Common myeloid progenitor, CD34-positive (primary cell): Measurements from ENCODE around the gene FRMPD1.
"Not testable (repeated sequence)": the region's sequence is repeated elsewhere in the genome, so short reads cannot be mapped to it uniquely, and the experiment has no call there.

Source experiments
- CTCF ChIA-PET: fragments of 350-600 bp; sonication (Branson Sonifier 250); formaldehyde crosslinking; loops from one replicate; lab custom pipeline; 2021; ENCODE audit warnings: antibody characterized with exemption; lab: Charles Lee
- POLR2A ChIA-PET: fragments of 350-600 bp; sonication (Branson Sonifier 250); formaldehyde crosslinking; loops from one replicate; lab custom pipeline; 2021; ENCODE audit warnings: antibody characterized with exemption; lab: Charles Lee
- DNase-seq, 3 donors: peaks; one replicate each; pipeline versions ENCODE4 v3.0.0 to v3.0.0-alpha.2; 2013
- H3K27ac ChIP-seq, 2 experiments: 1 replicate in 1 of 2; 2 replicates in 1 of 2; pipeline ENCODE4 v1.7.0; 2013; ENCODE audit warnings: inconsistent platforms in 2 of 2, low read length in 2 of 2, mild to moderate bottlenecking in 2 of 2, low read depth in 1 of 2, moderate library complexity in 1 of 2; ENCODE audit not compliant: severe bottlenecking in 2 of 2, insufficient read depth in 1 of 2, poor library complexity in 1 of 2
- H3K27me3 ChIP-seq, 5 experiments: replicated peaks in 2 of 5; 1 replicate in 3 of 5; 2 replicates in 2 of 5; pipeline versions ENCODE4 v1.6.1 to v1.7.0; 2013; ENCODE audit warnings: low read length in 4 of 5, mild to moderate bottlenecking in 2 of 5, moderate library complexity in 2 of 5, inconsistent platforms in 1 of 5; ENCODE audit not compliant: insufficient read depth in 5 of 5, control insufficient read depth in 4 of 5
- H3K36me3 ChIP-seq, 4 experiments: 1 replicate in 2 of 4; 2 replicates in 2 of 4; pipeline versions ENCODE4 v1.6.1 to v1.7.0; 2013; ENCODE audit warnings: low read length in 3 of 4, control low read depth in 1 of 4, mild to moderate bottlenecking in 1 of 4; ENCODE audit not compliant: control insufficient read depth in 4 of 4, insufficient read depth in 4 of 4
- H3K4me1 ChIP-seq, 4 experiments: 1 replicate in 3 of 4; 2 replicates in 1 of 4; pipeline versions ENCODE4 v1.6.1 to v1.7.1; 2013; ENCODE audit warnings: low read length in 3 of 4, mild to moderate bottlenecking in 3 of 4, control low read depth in 1 of 4, inconsistent platforms in 1 of 4, moderate library complexity in 1 of 4; ENCODE audit not compliant: control insufficient read depth in 4 of 4, insufficient read depth in 4 of 4; ENCODE audit errors: control extremely low read depth in 1 of 4
- H3K4me3 ChIP-seq, 7 experiments: 1 replicate in 4 of 7; 2 replicates in 3 of 7; pipeline versions ENCODE4 v1.5.1 to v1.7.0; 2013; ENCODE audit warnings: mild to moderate bottlenecking in 7 of 7, low read length in 6 of 7, moderate library complexity in 6 of 7, inconsistent platforms in 2 of 7, low read depth in 2 of 7, control low read depth in 1 of 7; ENCODE audit not compliant: insufficient read depth in 4 of 7, control insufficient read depth in 1 of 7; ENCODE audit errors: extremely low read depth in 1 of 7
- H3K9me3 ChIP-seq, 5 experiments: 1 replicate in 4 of 5; 2 replicates in 1 of 5; pipeline versions ENCODE4 v1.6.1 to v1.7.1; 2013; ENCODE audit warnings: low read length in 4 of 5, mild to moderate bottlenecking in 2 of 5, inconsistent platforms in 1 of 5, low read depth in 1 of 5, moderate library complexity in 1 of 5; ENCODE audit not compliant: control insufficient read depth in 4 of 5, insufficient read depth in 2 of 5; ENCODE audit errors: control extremely low read depth in 1 of 5
- WGBS: methylation state at CpG from one replicate; pipeline ENCODE4 v1.1.5; 2013; ENCODE audit not compliant: insufficient coverage; 5-methylcytosine and 5-hydroxymethylcytosine counted together

The FRMPD1 gene

GRCh38 chr9:37761511-37761910 lies 110.8 kb downstream of the FRMPD1 start:
- no peak for DNase-seq
- Histone ChIP-seq H3K4me1 (no peaks in the 10 kb centered on the region), H3K27ac (no peak overlapping the region), H3K36me3 (peaks cover 2 to 18% (median 4%) of the 10 kb centered on the region in 4 experiments), H3K4me3 (no peak overlapping the region), H3K27me3 (no peaks in the 10 kb centered on the region), H3K9me3 (no peaks in the 10 kb centered on the region)
- ChIA-PET POLR2A (no interaction called here), CTCF (interaction anchor here (1.2 kb wide), 1 partner anchor 18 kb away, joined by 3 read pairs; no protein-coding TSS in a partner anchor)
- 70% methylated on average over 2 of the region's 3 CpGs for WGBS

GRCh38 chr9:37765263-37765662 lies 114.5 kb downstream of the FRMPD1 start:
- H3K27ac ChIP-seq, CTCF ChIA-PET, H3K4me3 ChIP-seq, H3K4me1 ChIP-seq, H3K9me3 ChIP-seq, H3K27me3 ChIP-seq, POLR2A ChIA-PET, DNase-seq: not testable (repeated sequence)
- peaks cover 6 to 36% (median 11%) of the 10 kb centered on the region in 4 experiments for H3K36me3 ChIP-seq
- whole genome bisulfite sequencing = 100% methylated on average over 1 of the region's 6 CpGs

GRCh38 chr9:37769306-37769705 lies 118.6 kb downstream of the FRMPD1 start:
- ChIA-PET POLR2A (no interaction called here), CTCF (no interaction called here)
- Histone ChIP-seq H3K27me3 (no peaks in the 10 kb centered on the region), H3K36me3 (peaks cover 16 to 44% (median 25%) of the 10 kb centered on the region in 4 experiments), H3K27ac (no peak overlapping the region), H3K4me1 (no peaks in the 10 kb centered on the region), H3K9me3 (no peaks in the 10 kb centered on the region), H3K4me3 (no peak overlapping the region)
- WGBS = 100% methylated on average over 4 of the region's 5 CpGs
- peak in 1 of 3 donors; percentile 17 for DNase-seq

GRCh38 chr9:37769995-37770394 lies 119.2 kb downstream of the FRMPD1 start:
- peaks cover 20 to 45% (median 28%) of the 10 kb centered on the region in 4 experiments for H3K36me3 ChIP-seq
- POLR2A ChIA-PET = no interaction called here

GRCh38 chr9:37775216-37775919 lies 124.6 kb downstream of the FRMPD1 start:
- H3K36me3 ChIP-seq = peaks cover 23 to 68% (median 53%) of the 10 kb centered on the region in 4 experiments
- ChIA-PET POLR2A (no interaction called here), CTCF (interaction anchor here (1.4 kb wide), 1 partner anchor 27 kb away, joined by 6 read pairs; no protein-coding TSS in a partner anchor)
- no peak overlapping the region for H3K4me3 ChIP-seq
- WGBS = 100% methylated on average over 1 of the region's 1 CpG
- no peak for DNase-seq
- H3K9me3 ChIP-seq = no peaks in the 10 kb centered on the region
- H3K27ac ChIP-seq = no peak overlapping the region
- no peaks in the 10 kb centered on the region for H3K4me1 ChIP-seq
- no peaks in the 10 kb centered on the region for H3K27me3 ChIP-seq

More at GRCh38 chr9:37769995-37770394, 119.2 kb downstream of the FRMPD1 start:
- Histone ChIP-seq H3K4me1 (no peaks in the 10 kb centered on the region), H3K4me3 (no peak overlapping the region), H3K27me3 (no peaks in the 10 kb centered on the region), H3K9me3 (no peaks in the 10 kb centered on the region), H3K27ac (no peak overlapping the region)
- DNase-seq = no peak
- 97% methylated on average over 3 of the region's 3 CpGs for WGBS
- CTCF ChIA-PET = interaction anchor here (1.4 kb wide), 1 partner anchor 14 kb away, joined by 5 read pairs; no protein-coding TSS in a partner anchor

DNA sequence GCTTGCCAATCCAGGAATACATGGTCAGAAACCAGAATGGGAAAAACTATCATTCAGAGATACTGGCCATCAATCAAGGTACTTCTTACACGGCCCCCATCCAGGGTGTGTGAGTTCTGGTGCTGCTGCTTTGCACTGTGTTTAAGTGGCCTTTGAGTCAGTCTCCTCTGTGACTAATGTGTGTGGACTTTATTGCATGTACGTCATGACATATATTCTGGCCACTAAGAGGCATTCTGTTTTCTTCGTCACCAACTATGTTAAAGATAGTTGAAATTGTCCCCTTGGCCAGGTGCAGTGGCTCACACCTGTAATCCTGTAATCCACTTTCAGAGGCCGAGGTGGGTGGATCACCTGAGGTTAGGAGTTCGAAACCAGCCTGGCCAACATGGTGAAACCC lies 125.6 kb downstream of the FRMPD1 start:
- Histone ChIP-seq H3K9me3 (no peaks in the 10 kb centered on the region), H3K36me3 (peaks cover 22 to 71% (median 58%) of the 10 kb centered on the region in 4 experiments), H3K27me3 (no peaks in the 10 kb centered on the region), H3K27ac (no peak overlapping the region), H3K4me1 (no peaks in the 10 kb centered on the region), H3K4me3 (no peak overlapping the region)
- no peak for DNase-seq
- ChIA-PET CTCF (no interaction called here), POLR2A (no interaction called here)
- 100% methylated on average over 3 of the region's 5 CpGs for WGBS

DNA sequence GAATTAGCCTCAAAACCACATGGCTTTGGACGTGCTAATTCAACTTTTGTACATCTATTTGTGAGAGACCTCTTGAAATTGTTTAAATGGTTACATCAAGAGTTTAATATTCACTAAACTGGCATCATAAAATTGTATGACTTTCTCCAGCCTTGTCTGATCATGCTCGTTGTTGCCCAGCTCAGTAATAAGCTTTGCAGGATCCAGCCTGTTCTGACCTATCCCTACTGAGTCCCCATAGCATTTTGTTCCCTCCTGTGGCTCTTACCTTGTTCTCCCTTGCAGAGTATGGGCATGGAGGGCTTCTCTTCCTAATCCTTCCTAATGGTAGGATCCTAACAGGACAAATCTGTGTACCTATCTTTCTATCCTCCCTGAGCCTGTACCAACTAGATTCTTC lies 127.8 kb downstream of the FRMPD1 start:
- ChIA-PET CTCF (interaction anchor here (1.5 kb wide), 1 partner anchor 17 kb away, joined by 5 read pairs; no protein-coding TSS in a partner anchor), POLR2A (no interaction called here)
- WGBS = 90% methylated on average over 1 of the region's 2 CpGs
- Histone ChIP-seq H3K4me3 (no peak overlapping the region), H3K27me3 (no peaks in the 10 kb centered on the region), H3K36me3 (peaks cover 29 to 84% (median 61%) of the 10 kb centered on the region in 4 experiments), H3K27ac (no peak overlapping the region), H3K9me3 (no peaks in the 10 kb centered on the region), H3K4me1 (peaks cover 0 to 7% (median 0%) of the 10 kb centered on the region in 4 experiments)
- no peak for DNase-seq
